Small intestine (tissue), 7 donors: Measurements from ENCODE around the gene PPP1R13B. TPM values are rescaled to one million over a fixed set of nuclear protein-coding genes. Genes with fewer than 3 reads are reported as not detected.

Experiments used
- DNase-seq, 2 donors: peaks; one replicate each; pipeline versions ENCODE4 v3.0.0 to v3.0.0-alpha.2; 2013
- FAIRE-seq: peaks from 2 replicates; lab custom pipeline; 2012; peaks lifted over from hg19 to GRCh38; lab: Jason Lieb, UNC
- H3K27ac ChIP-seq, 3 donors: one replicate each; pipeline ENCODE4 v1.5.1; 2013; ENCODE audit warnings: low read length in 2 of 3, mild to moderate bottlenecking in 2 of 3, control low read depth in 1 of 3, inconsistent platforms in 1 of 3, low read depth in 1 of 3, moderate library complexity in 1 of 3
- H3K27me3 ChIP-seq, 3 donors: one replicate each; pipeline ENCODE4 v1.6.1; 2013; ENCODE audit warnings: low read length in 3 of 3, inconsistent platforms in 1 of 3; ENCODE audit not compliant: control insufficient read depth in 3 of 3, insufficient read depth in 3 of 3
- H3K36me3 ChIP-seq, 3 donors: one replicate each; pipeline ENCODE4 v1.6.1; 2013; ENCODE audit warnings: low read length in 3 of 3, inconsistent platforms in 1 of 3, low read depth in 1 of 3, mild to moderate bottlenecking in 1 of 3, moderate library complexity in 1 of 3; ENCODE audit not compliant: control insufficient read depth in 3 of 3, insufficient read depth in 2 of 3
- H3K4me1 ChIP-seq, 3 donors: one replicate each; pipeline ENCODE4 v1.6.1; 2013; ENCODE audit warnings: low read length in 2 of 3, inconsistent platforms in 1 of 3, low read depth in 1 of 3, mild to moderate bottlenecking in 1 of 3, moderate library complexity in 1 of 3; ENCODE audit not compliant: control insufficient read depth in 3 of 3, insufficient read depth in 2 of 3
- H3K4me3 ChIP-seq, 3 donors: one replicate each; pipeline ENCODE4 v1.5.1; 2013; ENCODE audit warnings: low read length in 3 of 3, control low read depth in 1 of 3, inconsistent platforms in 1 of 3, low read depth in 1 of 3, mild to moderate bottlenecking in 1 of 3, moderate library complexity in 1 of 3
- H3K9me3 ChIP-seq, 2 donors: one replicate each; pipeline ENCODE4 v1.6.1; 2013; ENCODE audit warnings: low read depth in 1 of 2, low read length in 1 of 2; ENCODE audit not compliant: control insufficient read depth in 2 of 2, insufficient read depth in 1 of 2
- WGBS, 3 donors: extraction: QIAGEN DNeasy Blood & Tissue Kit; methylation state at CpG; one replicate each; pipeline ENCODE4 v1.1.7; 2013; 5-methylcytosine and 5-hydroxymethylcytosine counted together
- polyA plus RNA-seq, 4 donors: library from polyadenylated mRNA; stranded (reverse) in 3 of 4; unstranded in 1 of 4; fragments of 200-250 nt in 3 of 4; fragments of 120-200 nt in 1 of 4; gene quantifications; one replicate each; pipeline versions ENCODE4 v1.2.1 to v1.2.3, GENCODE V29; 2013
- donor health status: healthy with polysubstance abuse.
- donor health status: control.
- donor health status: control.
- donor health status: Bipolar disorder and iron deficiency.
- donor health status: healthy.

Gene PPP1R13B
- polyA plus RNA-seq, 4 donors: 17.8 to 28.1 (median 23.3) TPM

DNA sequence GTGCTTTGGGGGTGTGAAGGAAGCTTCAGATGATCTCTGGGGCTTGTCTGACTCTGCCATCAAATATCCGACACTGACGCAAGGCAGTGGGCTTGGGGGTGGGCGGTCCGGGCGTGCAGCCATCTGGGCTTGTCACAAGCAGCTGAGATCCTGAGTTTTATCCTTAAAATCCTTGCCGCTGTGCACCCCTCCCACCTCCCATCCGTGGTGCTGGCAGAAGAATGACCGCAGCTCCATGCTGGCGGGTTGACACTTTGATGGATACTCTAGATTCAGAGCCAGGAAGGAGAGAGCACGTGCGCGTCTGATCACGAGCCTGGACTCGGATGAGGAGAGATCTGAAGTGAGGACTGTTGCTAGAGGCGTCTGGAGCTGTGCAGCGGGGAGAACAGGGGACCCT lies 128.8 kb downstream of the PPP1R13B start:
- Histone ChIP-seq H3K4me1 (peaks cover 0 to 14% (median 5%) of the 10 kb centered on the region in 3 donors), H3K27ac (no peak overlapping the region), H3K9me3 (no peaks in the 10 kb centered on the region), H3K27me3 (no peaks in the 10 kb centered on the region), H3K4me3 (no peak overlapping the region), H3K36me3 (peaks cover 0 to 39% (median 0%) of the 10 kb centered on the region in 3 donors)
- WGBS, 3 donors: 66 to 88% (median 88%) methylated on average over 16 of the region's 16 CpGs
- DNase-seq (no peak), FAIRE-seq (no peak)

DNA sequence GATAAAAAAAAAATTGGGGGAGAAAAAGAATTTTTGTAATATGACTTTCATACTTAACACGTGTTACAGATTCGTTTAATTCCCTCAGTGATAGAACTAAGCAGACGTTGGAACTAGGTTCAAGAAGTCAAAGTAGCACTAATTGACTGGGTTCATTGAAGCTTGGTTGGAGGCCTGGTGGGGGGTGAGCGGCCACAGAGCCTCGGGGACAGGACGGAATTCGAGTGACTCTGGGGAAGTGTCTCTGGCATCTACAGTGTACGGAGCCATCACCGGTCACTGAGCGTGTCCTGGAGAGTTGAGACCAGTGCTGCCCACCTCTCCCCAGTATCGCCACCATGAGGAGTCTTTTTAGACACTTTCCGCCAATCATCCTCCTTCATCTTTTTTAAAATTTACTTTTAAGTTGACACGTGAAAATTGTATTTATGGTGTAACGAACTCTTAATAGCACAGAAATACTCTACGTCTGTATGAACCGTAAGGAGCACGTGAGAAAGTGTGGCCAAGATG lies 130.4 kb downstream of the PPP1R13B start:
- Histone ChIP-seq H3K27me3 (no peaks in the 10 kb centered on the region), H3K27ac (no peak overlapping the region), H3K36me3 (peaks cover 0 to 38% (median 0%) of the 10 kb centered on the region in 3 donors), H3K9me3 (no peaks in the 10 kb centered on the region), H3K4me3 (peak overlapping the region in 2 of 3 donors; percentile 58 to 92), H3K4me1 (peaks cover 0 to 13% (median 5%) of the 10 kb centered on the region in 3 donors)
- FAIRE-seq (no peak), DNase-seq (peak in 1 of 2 donors; percentile 20)
- 75 to 81% (median 75%) methylated on average over 17 of the region's 17 CpGs for WGBS, 3 donors

DNA sequence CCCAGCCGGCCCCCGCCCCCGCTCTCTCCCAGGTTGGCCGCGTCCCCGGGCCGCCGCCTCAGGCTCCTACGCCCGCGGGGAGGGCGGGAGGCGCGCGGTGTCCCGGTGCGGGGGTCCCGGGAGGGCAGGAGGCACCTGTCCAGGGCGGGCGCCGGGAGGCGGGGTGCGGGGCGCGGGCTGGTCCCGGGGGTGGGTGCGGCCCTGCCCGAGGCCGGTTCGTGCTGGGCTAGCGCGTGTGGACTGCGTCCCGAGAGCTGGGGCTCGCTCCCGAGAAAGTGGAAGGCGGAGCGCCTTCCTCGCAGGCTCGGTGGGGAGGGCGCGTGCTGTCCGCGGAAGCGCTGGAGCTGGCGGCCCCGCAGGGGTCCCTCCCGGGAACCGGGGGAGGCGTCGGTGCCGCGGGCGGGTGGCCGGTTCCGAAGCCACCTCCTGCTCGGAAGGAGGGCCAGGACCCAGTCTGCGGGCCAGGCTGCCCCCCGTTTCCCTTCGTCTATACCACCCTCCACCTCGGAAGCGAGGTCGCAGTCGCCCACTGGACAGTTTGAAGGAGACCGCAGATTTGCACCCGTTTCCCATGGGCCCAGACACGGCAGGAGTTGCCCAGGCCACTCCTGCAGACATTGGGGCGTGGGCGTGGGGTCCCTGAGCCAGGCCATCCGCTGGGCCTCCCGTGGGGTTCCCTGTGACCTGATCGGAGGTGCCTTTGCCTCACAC lies 131.1 kb downstream of the PPP1R13B start:
- FAIRE-seq: no peak
- H3K9me3 ChIP-seq: no peaks in the 10 kb centered on the region
- H3K4me3 ChIP-seq: peak overlapping the region; percentile 58 to 92 (median 69)
- H3K27me3 ChIP-seq: no peaks in the 10 kb centered on the region
- H3K36me3 ChIP-seq: peaks cover 0 to 31% (median 0%) of the 10 kb centered on the region in 3 donors
- peak overlapping the region in 1 of 3 donors; percentile 82 for H3K27ac ChIP-seq
- WGBS, 3 donors: 1 to 3% (median 2%) methylated on average over 42 to 72 of the region's 72 CpGs
- peak; percentile 51 to 68 for DNase-seq
- H3K4me1 ChIP-seq: peaks cover 0 to 16% (median 5%) of the 10 kb centered on the region in 3 donors

DNA sequence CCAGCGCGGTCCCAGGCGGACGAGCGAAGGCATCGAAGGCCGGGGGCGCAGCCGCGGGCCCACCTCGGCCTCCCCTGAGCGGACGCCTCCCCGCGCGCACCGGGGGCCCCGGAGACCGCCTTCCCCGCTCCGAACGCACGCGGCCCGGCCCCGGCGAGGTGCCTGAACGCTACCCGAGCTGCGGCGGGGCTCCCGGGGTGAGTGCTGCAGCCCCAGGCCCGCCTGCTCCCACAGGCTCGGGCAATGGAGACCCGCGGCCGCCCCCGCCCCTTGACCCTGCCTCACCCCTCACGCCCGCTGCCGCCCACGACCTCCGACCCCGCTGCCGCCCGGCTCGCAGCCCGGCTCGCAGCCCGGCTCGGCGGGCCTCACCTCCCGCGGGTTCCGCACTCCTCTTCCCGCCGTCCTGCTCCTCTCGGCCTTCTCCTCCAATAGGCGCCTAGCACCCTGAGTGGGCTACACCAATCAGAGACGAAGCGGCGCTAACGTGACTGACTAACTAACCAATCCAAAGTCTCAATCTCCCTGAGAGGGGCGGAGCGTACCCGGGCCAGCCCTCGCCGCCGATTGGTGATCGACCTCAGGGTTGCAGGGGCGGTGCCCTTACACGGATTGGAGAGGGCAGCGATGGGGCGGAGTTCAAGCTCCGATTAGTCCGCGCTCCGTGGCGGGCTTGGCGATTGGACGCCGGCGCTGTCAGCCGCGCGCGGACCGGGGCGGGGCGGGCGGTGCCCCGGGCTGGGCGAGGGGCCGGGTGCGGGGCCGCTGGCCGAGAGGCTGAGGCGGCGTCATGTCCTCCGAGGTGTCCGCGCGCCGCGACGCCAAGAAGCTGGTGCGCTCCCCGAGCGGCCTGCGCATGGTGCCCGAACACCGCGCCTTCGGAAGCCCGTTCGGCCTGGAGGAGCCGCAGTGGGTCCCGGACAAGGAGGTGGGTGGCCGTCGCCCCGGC lies 132.0 kb downstream of the PPP1R13B start, which contains the start of the genes XRCC3 and ZFYVE21:
Gene XRCC3 (minus strand): TSS at position 400 of the 949 bp plus-strand sequence. CDS start 4,364 bp downstream, outside the sequence.
Gene ZFYVE21 (plus strand): TSS at position 759 of the 949 bp plus-strand sequence. CDS start 32 bp downstream, at position 791.
- H3K27ac ChIP-seq: peak within 1 kb of the TSS; percentile 74 to 85 (median 82)
- peaks cover 0 to 19% (median 5%) of the 10 kb centered on the region in 3 donors for H3K4me1 ChIP-seq

DNA sequence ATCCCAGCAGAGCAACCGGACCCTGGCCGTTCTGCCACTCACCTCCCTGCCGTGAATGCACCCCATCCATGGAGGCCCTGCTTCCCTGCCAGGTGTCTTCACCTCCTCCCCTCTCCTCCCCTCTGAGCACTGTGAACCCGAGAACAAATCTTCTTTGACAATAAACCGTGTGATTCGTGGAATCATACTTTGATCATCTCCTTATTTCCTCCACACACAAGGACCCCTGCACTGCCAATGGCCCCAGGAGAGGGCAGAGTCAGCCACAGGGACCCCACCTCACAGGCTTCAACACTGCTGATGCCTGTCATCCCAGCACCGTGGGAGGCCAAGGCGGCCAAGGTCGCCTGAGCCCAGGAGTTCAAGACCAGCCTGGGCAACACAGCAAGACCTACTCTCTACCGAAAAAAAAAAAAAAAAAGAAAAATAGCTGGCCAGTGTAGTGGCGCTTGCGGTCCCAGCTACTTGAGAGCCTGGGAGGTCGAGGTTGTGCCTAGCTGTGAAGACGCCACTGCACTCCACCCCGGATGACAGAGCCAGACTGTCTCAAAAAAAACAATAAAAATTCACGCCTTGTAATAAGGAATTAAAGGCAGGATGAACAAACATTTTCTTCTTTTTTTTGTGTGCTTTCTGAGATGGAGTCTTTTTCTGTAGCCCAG lies 133.2 kb downstream of the PPP1R13B start:
- Histone ChIP-seq H3K36me3 (peaks cover 0 to 31% (median 0%) of the 10 kb centered on the region in 3 donors), H3K27ac (no peak overlapping the region), H3K9me3 (no peaks in the 10 kb centered on the region), H3K4me3 (peak overlapping the region in 1 of 3 donors; percentile 30), H3K27me3 (no peaks in the 10 kb centered on the region), H3K4me1 (peaks cover 0 to 19% (median 5%) of the 10 kb centered on the region in 3 donors)
- FAIRE-seq (no peak), DNase-seq (no peak)
- WGBS, 3 donors: 61 to 69% (median 68%) methylated on average over 16 of the region's 16 CpGs

More for the DNA sequence above, 132.0 kb downstream of the PPP1R13B start, which contains the start of the genes XRCC3 and ZFYVE21:
- peak; percentile 84 for FAIRE-seq
- Histone ChIP-seq H3K36me3 (peaks cover 0 to 27% (median 0%) of the 10 kb centered on the region in 3 donors), H3K27me3 (no peaks in the 10 kb centered on the region), H3K9me3 (no peaks in the 10 kb centered on the region), H3K4me3 (peak within 1 kb of the TSS; percentile 58 to 92 (median 69))
- 1% methylated on average over 84 to 121 of the region's 121 CpGs for whole genome bisulfite sequencing, 3 donors
- DNase-seq: peak; percentile 100

DNA sequence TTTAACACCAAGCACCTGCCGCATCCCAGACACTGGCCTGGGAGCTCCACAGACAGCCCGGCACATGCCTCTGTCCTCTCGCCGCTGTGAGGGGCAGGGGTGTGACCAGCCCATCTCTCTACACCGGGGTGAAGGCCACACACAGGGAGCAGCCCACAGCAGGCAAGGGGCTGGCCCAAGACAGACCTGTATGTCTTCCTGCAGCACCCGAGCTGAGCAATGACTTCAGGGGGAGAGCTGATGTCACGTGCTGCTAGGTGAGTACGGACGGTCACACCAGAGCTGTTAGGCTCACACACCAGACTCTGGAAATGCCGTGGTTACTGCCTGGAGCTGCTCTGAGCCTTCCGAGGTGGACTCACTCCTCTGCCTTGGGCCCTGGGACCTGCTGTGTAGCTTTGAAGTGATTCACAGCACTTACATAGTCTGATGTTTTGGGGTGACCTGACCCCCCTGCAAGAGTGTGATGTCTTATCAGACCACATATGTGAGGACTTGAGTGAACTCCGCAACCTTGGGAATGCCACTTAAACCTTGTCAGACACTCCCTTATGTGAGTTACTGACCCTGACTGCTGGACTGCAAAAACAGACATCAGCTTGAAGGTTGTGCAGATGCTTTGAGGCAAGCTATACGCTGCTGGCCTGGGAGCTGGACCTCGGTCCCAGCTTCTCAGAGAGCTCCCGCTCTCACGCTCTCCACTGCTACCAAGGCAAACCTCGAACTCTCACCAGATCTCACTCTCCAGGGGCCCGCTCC lies 133.9 kb downstream of the PPP1R13B start:
- Histone ChIP-seq H3K4me3 (no peak overlapping the region), H3K27ac (no peak overlapping the region), H3K4me1 (peaks cover 0 to 19% (median 5%) of the 10 kb centered on the region in 3 donors), H3K9me3 (no peaks in the 10 kb centered on the region), H3K27me3 (no peaks in the 10 kb centered on the region), H3K36me3 (peaks cover 0 to 34% (median 0%) of the 10 kb centered on the region in 3 donors)
- WGBS, 3 donors: 86 to 93% (median 88%) methylated on average over 18 of the region's 18 CpGs
- DNase-seq (no peak), FAIRE-seq (no peak)

DNA sequence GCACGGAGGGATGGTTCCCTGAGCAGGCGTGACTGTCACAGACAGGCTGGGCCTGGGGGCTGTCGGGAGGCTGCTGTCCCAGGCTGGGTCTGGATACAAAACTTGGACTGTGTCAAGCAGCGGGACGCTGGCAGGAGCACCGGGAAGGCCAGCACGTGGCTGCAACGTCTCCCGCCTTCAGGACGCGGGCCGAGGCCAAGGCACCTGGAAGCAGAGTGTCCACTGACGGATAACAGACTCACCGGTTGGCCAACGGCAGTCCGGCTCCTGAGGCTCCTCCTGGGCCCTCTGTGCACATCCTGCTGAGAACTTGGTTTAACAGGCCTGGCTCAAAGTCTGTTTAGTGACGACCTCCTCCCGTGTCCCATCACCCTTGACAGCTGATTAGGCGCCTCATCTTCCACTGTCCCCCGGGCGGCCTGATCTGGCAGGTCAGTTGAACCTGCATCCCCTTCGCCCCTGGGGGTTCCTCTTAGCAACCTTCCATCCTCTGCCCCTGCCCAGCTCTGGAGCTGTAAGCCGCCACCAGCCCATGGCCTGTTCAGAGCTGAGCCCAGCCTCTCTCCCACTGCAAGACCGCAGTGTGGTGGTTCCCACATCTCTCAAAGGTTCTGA lies 134.6 kb downstream of the PPP1R13B start:
- FAIRE-seq: no peak
- 81 to 87% (median 82%) methylated on average over 24 of the region's 24 CpGs for WGBS, 3 donors
- H3K4me1 ChIP-seq: peaks cover 0 to 16% (median 5%) of the 10 kb centered on the region in 3 donors
- H3K9me3 ChIP-seq: no peaks in the 10 kb centered on the region
- H3K36me3 ChIP-seq: peaks cover 0 to 34% (median 0%) of the 10 kb centered on the region in 3 donors
- H3K27ac ChIP-seq: peak overlapping the region in 1 of 3 donors; percentile 57
- H3K27me3 ChIP-seq: no peaks in the 10 kb centered on the region
- no peak for DNase-seq
- no peak overlapping the region for H3K4me3 ChIP-seq
